NT2/D1 (cell line): ENCODE data around the gene CD300LG.

Experiments
- SUZ12 ChIP-seq: IDR thresholded peaks from 2 replicates; pipeline ENCODE4 v1.6.1; 2011; ENCODE audit not compliant: insufficient read length, insufficient read depth; ENCODE audit errors: extremely low read depth
- YY1 ChIP-seq: IDR thresholded peaks from 2 replicates; pipeline ENCODE4 v1.6.1; 2011; ENCODE audit not compliant: insufficient read length, insufficient read depth

DNA sequence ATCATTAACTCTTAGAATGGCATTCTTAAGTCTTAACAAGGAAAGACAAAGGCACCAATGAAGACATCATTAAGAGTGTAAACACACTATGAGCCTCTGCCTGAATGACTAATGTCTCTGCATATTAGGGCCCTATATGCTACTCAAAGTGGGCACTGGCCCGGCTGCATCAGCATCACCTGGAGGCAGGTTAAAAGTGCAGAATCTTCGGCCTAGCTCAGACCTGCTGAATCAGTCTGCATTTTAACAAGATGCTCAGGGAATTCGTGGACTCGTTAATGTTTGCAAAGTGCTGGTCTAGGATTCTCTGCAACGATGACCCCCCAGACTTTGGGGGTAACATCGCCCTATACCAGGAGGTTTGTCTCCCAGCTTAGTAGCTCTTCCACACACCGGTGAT lies 20.8 kb upstream of the CD300LG start:
- no peak for TF ChIP-seq SUZ12
- no peak for TF ChIP-seq YY1
